NCI-H526 treated with DMSO at 0.1 percent for 48 hours (cell line): ENCODE measurements around the gene ATG10.
A peak's percentile ranks its signal among the peaks of the same experiment; 100 is the strongest.
"Not testable (repeated sequence)": the region's sequence is repeated elsewhere in the genome, so short reads cannot be mapped to it uniquely, and the experiment has no call there.

Experiments
- DNase-seq: peaks from one replicate; lab custom pipeline; 2025; lab: John Stamatoyannopoulos, UW

ATG10 gene

DNA sequence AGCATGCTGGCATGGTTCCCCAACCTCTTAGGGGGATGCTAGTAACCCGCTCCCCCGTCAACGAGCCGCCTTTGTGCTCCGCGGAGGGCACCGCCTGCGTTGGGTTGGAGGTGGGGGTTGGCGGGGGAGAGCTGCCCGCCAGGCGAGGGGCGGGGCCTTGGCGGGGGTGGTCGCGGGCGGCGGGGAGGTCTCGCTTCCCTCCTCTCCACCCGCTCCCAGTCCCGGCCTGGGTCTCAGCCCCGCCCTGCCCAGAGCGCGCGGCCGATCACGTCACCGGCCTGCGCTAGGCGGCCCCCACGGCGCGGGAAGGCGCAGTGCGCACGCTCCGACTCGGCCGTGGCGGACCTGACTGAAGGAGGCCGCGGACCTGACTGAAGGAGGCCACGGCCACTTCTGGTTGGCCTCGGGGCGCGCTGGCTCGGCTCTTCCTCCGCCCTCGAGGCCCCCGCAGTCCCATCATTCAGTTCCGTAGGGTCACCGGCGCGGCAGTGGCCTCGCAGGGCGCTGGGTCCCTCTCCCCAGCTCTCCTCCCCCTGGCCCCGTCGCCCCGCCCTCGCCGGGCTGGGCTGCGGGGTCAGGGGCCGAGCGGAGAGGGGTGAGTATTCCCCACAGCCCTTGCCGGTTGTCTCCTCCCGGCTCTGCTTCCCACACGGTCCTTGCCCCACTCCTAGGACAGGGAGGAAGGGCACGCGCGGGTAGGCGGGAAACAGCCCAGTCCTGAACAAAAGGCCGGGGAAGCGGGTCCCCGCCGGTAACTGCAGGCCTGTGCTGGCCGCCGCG is at the start of gene ATG10:
ATG10 (plus strand) TSS at position 312 of the 780 bp plus-strand sequence. CDS start 15,548 bp downstream, outside the sequence.
- peak; percentile 68 for DNase-seq

- DNase-seq: no peak
These were observed 49.0 kb upstream of the ATG10 start for GRCh38 chr5:81922854-81923279.

- no peak for DNase-seq
These were observed 47.4 kb upstream of the ATG10 start for GRCh38 chr5:81924442-81924841.

GRCh38 chr5:81925009-81925408 is 46.8 kb upstream of the ATG10 start:
- no peak for DNase-seq

- no peak for DNase-seq
These were observed 45.8 kb upstream of the ATG10 start for GRCh38 chr5:81925981-81926380.

DNA sequence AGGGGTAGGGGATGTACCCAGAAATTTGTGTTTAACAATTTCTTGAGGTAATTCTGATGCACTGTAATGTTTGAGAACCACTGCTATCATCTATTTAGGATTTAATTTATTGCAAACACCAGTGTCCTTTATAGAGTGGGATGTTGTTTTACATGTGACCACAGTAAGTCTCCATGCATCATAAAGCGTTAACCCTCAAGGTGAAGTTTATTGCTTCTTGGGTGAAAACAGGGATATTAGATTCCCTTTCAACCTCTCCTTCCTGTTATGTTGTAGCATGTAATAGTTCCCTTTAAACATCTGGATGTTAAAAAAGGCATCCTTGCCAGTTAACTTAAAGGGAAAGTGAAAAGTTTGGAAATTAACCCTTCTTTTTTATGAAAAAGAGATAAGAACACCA is 35.8 kb upstream of the ATG10 start:
- no peak for DNase-seq

- DNase-seq: no peak
These were observed 35.1 kb upstream of the ATG10 start for GRCh38 chr5:81936750-81937149.

DNA sequence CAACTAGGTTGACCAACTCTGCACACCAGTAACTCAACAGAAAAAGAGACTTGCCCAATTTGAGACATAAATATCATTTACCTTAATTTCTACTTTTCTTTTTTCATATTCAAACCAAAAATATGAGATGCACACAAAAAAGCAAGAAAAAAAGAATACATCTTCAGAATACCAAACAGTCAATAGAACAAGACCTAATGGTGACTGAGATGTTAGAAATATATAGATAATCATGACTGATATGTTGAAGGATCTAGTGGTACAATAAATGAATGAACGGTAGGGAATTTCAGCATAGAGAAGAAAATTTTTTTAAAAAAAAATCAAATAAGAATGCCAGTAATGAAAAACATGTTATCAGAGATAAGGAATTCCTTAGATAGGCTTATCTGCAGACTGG is 29.1 kb upstream of the ATG10 start:
- no peak for DNase-seq

DNA sequence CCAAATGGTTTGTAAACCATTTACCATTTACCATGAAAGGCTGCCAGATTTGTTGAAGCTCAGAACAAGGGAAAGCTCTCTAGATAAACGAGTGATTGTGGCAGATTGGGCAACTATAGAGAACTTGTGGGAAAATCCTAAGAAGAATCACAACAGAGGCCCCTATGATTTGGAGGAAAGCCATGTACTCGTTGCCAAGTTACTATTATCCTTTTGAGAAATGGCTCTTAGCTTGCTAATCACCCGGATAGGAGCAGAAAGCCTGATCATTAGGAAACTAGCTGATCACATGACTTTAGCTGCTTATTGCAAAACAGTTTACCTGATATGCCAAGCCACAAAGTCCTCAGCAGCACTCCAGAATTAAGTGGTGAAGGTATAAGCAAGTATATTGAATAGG is 23.5 kb upstream of the ATG10 start:
- no peak for DNase-seq

- no peak for DNase-seq
These were observed 22.4 kb upstream of the ATG10 start for GRCh38 chr5:81949462-81949861.

- no peak for DNase-seq
These were observed 20.8 kb upstream of the ATG10 start for GRCh38 chr5:81950996-81951395.

DNA sequence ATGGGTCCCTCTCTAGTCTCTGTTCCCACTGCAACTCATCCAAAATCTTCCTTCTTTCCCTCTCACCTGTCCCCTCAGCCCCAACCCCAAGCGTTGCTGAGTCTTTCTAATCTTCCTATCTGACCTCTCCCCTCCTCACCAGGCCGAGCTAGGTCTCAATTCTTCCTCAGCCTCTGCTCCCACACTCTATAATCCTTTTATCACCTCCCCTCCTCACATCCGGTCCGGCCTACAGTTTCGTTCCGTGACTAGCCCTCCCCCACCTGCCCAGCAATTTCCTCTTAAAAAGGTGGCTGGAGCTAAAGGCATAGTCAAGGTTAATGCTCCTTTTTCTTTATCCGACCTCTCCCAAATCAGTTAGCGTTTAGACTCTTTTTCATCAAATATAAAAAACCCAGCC is 17.0 kb upstream of the ATG10 start:
- DNase-seq: not testable (repeated sequence)

DNA sequence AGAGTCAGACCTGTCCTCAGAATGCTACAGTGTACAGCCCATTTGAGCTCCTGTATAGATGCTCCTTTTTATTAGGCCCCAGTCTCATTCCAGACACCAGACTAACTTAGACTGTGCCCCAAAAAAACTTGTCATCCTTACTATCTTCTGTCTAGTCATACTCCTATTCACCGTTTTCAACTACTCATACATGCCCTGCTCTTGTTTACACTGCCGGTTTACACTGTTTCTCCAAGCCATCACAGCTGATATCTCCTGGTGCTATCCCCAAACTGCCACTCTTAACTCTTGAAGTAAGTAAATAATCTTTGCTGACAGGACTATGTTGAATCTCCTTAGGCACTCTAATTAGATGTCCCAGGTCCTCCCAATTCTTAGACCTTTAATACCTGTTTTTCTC is 13.7 kb upstream of the ATG10 start:
- not testable (repeated sequence) for DNase-seq

DNA sequence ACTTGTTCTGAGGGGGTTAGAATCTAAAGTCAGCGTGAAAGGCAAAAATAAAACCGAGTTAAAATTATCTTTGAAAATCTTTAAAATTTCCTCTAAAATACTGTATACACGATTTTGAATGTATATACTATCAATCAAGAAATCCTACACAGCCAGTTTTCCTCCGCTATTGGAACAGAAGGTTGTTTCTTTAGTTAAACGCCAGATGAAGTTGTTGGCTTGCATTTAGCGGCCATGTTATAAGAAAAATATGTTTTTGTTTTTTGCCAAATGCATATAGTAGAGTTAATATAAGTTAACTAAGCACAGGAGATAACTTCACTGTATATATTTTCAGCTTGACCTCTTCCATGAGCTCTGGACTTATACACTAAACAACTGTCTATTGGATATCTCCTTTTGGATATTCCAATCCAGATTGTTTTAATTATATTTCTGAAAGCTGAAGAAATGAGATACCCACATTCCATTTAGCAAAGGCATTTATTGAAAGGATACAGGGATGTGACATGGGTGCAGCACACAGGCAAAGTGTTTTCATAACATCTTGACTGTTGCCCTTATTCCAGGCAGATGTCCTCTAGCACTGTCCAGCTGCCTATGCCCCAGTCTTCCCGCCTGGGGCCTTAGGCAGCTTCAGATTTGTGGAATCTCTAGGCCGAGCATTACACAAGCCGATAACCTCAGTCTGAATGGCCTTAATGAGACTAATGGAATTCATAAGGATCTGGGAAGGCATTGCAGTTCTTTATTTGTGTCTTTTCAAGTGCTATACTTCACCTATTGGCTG is 10.0 kb upstream of the ATG10 start:
- no peak for DNase-seq

DNA sequence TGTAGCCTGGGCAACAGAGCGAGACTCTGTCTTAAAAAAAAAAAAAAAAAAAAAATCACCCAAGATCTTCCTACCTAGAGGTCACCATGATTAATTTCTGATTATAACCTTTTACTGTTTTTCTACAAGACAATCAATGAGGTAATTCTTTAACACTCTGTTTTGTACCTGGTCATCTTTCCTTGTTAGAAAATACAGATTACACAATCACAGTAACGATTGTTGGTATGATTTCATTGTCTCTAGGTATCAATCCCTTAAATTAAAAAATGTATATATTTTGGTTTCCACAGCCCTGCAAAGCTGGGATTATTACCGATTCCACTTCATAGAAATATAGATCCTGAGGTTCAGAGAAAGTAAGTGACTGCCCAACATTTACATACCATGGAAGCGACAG is 8.3 kb upstream of the ATG10 start:
- no peak for DNase-seq

DNA sequence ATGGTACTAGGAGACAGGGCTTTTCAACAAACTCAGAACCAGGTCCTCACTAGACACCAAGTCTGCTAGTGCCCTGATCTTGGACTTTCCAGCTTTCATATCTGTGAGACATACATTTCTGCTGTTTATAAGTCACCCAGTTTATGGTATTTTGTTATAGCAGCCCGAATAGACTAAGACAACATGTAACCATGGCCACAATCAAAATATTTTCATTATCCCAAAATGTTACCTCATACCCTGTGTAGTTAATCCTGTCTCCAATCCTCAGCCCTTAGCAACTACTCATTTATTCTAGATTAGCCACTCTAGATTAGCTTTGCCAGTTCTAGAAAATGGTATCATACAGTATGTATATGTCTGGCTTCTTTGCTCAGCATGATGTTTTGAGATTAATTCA is 6.3 kb upstream of the ATG10 start:
- DNase-seq: no peak

- DNase-seq: no peak
These were observed 2.6 kb upstream of the ATG10 start for GRCh38 chr5:81969226-81969625.

- DNase-seq: no peak
These were observed 1.9 kb upstream of the ATG10 start for GRCh38 chr5:81969912-81970311.

DNA sequence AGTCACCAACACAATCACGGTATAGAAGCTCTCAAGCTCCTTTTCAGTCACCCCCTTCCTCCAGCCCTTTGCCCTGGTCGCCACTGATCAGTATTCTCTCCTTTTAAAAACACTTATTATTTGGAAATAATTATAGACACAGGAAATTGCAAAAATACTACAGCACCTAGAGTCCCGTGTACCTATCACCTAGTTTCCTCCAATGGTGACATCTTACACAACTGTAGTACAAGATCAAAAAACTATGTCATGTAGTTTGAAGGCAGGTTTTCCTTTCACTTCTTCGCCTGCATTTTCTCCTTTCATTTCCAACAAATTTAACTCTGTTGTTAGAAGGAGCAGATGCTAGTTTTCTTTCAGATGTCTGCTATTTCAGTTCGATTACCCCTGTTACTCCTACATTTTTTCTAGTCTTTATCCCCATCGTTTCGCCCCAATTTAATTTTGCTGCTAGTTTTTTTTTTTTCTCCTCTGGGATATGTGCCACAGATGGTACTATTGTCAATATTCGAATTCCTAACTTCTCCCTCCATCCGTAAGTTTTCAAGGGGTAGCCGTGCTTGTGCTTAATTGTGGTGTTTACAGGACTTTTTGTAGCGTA is 612 bp upstream of the ATG10 start:
- no peak for DNase-seq

GRCh38 chr5:81972492-81972783 is 615 bp downstream of the ATG10 start:
- DNase-seq: no peak

GRCh38 chr5:81980160-81980559 is 8.3 kb downstream of the ATG10 start:
- DNase-seq: no peak

DNA sequence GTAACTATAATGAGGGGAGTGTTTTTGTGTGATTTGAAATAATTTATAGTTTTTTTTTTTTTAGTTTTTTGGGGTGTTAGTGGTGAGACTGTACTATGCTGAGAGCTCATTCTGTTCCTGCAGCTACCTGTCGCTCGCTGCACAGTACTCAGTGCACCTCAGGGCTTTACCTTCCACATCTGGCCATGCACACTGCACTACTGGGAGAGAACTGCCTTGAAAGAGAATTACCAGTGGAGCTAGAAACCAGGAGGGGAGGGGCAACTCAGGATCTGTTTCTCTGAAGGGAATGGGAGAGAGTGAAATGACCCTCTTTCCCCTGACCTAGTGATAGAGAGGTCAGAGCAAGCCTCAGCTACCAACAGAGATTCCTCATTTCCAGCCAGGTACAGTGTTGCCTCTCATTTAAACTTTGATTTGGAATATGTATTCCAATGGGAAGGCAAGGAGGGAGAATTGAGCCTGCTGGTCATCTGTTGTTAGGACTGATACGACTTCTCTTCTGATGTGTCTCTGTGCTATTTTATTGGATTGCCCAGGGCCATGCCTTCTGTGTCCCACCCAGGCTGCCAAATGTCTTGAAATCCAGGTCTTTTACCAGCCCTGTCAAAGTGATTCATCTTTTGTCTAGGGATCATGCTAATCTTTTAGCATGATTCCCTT is 8.9 kb downstream of the ATG10 start:
- no peak for DNase-seq
